Smooth muscle cell (in vitro differentiated cells): ENCODE measurements around the gene CAMK2B. TPM values are rescaled to one million over a fixed set of nuclear protein-coding genes. Genes with fewer than 3 reads are reported as not detected.

Source experiments
- DNase-seq: peaks from one replicate; lab custom pipeline; 2025; ENCODE audit not compliant: unreplicated experiment; lab: John Stamatoyannopoulos, UW
- H2AFZ ChIP-seq: fragments of 200-600 bp; sonication (generic); 2 replicates; pipeline ENCODE4 v1.6.0; 2016; ENCODE audit warnings: antibody characterized with exemption, low read depth, mild to moderate bottlenecking
- H3F3A ChIP-seq: fragments of 200-600 bp; sonication (generic); 2 replicates; pipeline ENCODE4 v1.6.0; 2017; ENCODE audit warnings: antibody characterized with exemption, low read depth
- H3K27ac ChIP-seq: fragments of 200-600 bp; sonication (generic); 2 replicates; pipeline ENCODE4 v1.5.1; 2016; ENCODE audit warnings: low read depth, mild to moderate bottlenecking
- H3K27me3 ChIP-seq: fragments of 200-600 bp; sonication (generic); 2 replicates; pipeline ENCODE4 v1.6.1; 2016; ENCODE audit warnings: low read depth, mild to moderate bottlenecking
- H3K36me3 ChIP-seq: fragments of 200-600 bp; sonication (generic); 2 replicates; pipeline ENCODE4 v1.5.1; 2016; ENCODE audit warnings: low read depth
- H3K4me1 ChIP-seq: fragments of 200-600 bp; sonication (generic); 2 replicates; pipeline ENCODE4 v1.5.1; 2016; ENCODE audit warnings: low read depth
- H3K4me2 ChIP-seq: fragments of 200-600 bp; sonication (generic); 2 replicates; pipeline ENCODE4 v1.6.0; 2016; ENCODE audit warnings: mild to moderate bottlenecking
- H3K4me3 ChIP-seq: fragments of 200-600 bp; sonication (generic); 2 replicates; pipeline ENCODE4 v1.5.1; 2016; ENCODE audit warnings: mild to moderate bottlenecking
- H3K79me2 ChIP-seq: fragments of 200-600 bp; sonication (generic); 2 replicates; pipeline ENCODE4 v1.6.0; 2016; ENCODE audit warnings: low read depth, mild to moderate bottlenecking
- H3K9ac ChIP-seq: fragments of 200-600 bp; sonication (generic); 2 replicates; pipeline ENCODE4 v1.6.0; 2016; ENCODE audit warnings: low read depth
- H3K9me3 ChIP-seq: fragments of 200-600 bp; sonication (generic); replicated peaks from 2 replicates; pipeline ENCODE4 v1.5.1; 2016; ENCODE audit warnings: low read depth
- H4K20me1 ChIP-seq: fragments of 200-600 bp; sonication (generic); 2 replicates; pipeline ENCODE4 v1.6.0; 2016; ENCODE audit warnings: low read depth
- CTCF ChIP-seq: fragments of 200-600 bp; sonication (generic); IDR thresholded peaks from 2 replicates; pipeline ENCODE4 v1.5.1; 2017; ENCODE audit warnings: borderline replicate concordance, mild to moderate bottlenecking, antibody characterized with exemption; ENCODE audit not compliant: insufficient read depth, poor library complexity, severe bottlenecking
- WGBS: methylation state at CpG from one replicate; pipeline ENCODE4 v1.1.7; 2016; ENCODE audit warnings: low lambda C conversion rate; 5-methylcytosine and 5-hydroxymethylcytosine counted together
- polyA plus RNA-seq: library from polyadenylated mRNA; unstranded; fragments of >200 nt; fragmentation: Nextera tagmentation; extraction: Ambion mirVana; gene quantifications from 2 replicates; pipeline ENCODE4 v1.2.1, GENCODE V29; 2016
- total RNA-seq: library from RNA; depleted of rRNA; stranded (reverse); fragments of >200 nt; gene quantifications from 2 replicates; pipeline ENCODE4 v1.2.3, GENCODE V29; 2014

The CAMK2B gene
- total and polyA plus RNA-seq, 2 experiments from 2014 or later, result not detected

GRCh38 chr7:44280636-44280992 is 44.8 kb downstream of the CAMK2B start:
- TF ChIP-seq CTCF, result no peak
- H3K4me3 ChIP-seq, result no peak overlapping the region
- no peaks in the 10 kb centered on the region for H3K27me3 ChIP-seq
- no peaks in the 10 kb centered on the region for H3K9me3 ChIP-seq
- DNase-seq, result no peak
- WGBS, result 92% methylated on average over 8 of the region's 8 CpGs
- no peaks in the 10 kb centered on the region for H3K79me2 ChIP-seq
- H3K27ac ChIP-seq, result no peak overlapping the region
- no peak overlapping the region for H2AFZ ChIP-seq
- H3K4me1 ChIP-seq, result peaks cover 11% of the 10 kb centered on the region
- no peak overlapping the region for H3K4me2 ChIP-seq
- no peaks in the 10 kb centered on the region for H4K20me1 ChIP-seq
- H3K9ac ChIP-seq, result no peak overlapping the region
- H3F3A ChIP-seq, result no peaks in the 10 kb centered on the region
- H3K36me3 ChIP-seq, result no peaks in the 10 kb centered on the region

- Histone ChIP-seq H3K27ac (no peak overlapping the region), H3K4me2 (no peak overlapping the region), H3K79me2 (no peaks in the 10 kb centered on the region), H3K9ac (no peak overlapping the region), H3K27me3 (no peaks in the 10 kb centered on the region), H4K20me1 (no peaks in the 10 kb centered on the region), H3K9me3 (no peaks in the 10 kb centered on the region), H3K36me3 (no peaks in the 10 kb centered on the region), H3F3A (no peaks in the 10 kb centered on the region), H2AFZ (no peak overlapping the region), H3K4me1 (peaks cover 14% of the 10 kb centered on the region), H3K4me3 (no peak overlapping the region)
- DNase-seq, result no peak
- 89% methylated on average over 15 of the region's 15 CpGs for WGBS
- no peak for TF ChIP-seq CTCF
These were observed 45.5 kb downstream of the CAMK2B start for GRCh38 chr7:44279731-44280505.

- no peaks in the 10 kb centered on the region for H3K36me3 ChIP-seq
- H3K9me3 ChIP-seq, result no peaks in the 10 kb centered on the region
- H3K27ac ChIP-seq, result no peak overlapping the region
- no peak for TF ChIP-seq CTCF
- H4K20me1 ChIP-seq, result no peaks in the 10 kb centered on the region
- no peak for DNase-seq
- no peaks in the 10 kb centered on the region for H3F3A ChIP-seq
- peaks cover 14% of the 10 kb centered on the region for H3K4me1 ChIP-seq
- no peak overlapping the region for H3K9ac ChIP-seq
- 82% methylated on average over 6 of the region's 6 CpGs for WGBS
- no peaks in the 10 kb centered on the region for H3K27me3 ChIP-seq
- no peak overlapping the region for H3K4me3 ChIP-seq
- H3K79me2 ChIP-seq, result no peaks in the 10 kb centered on the region
- H3K4me2 ChIP-seq, result no peak overlapping the region
- H2AFZ ChIP-seq, result no peak overlapping the region
These were observed 46.1 kb downstream of the CAMK2B start for GRCh38 chr7:44279286-44279685.

GRCh38 chr7:44278451-44279161 is 46.8 kb downstream of the CAMK2B start:
- no peaks in the 10 kb centered on the region for H3K79me2 ChIP-seq
- no peak overlapping the region for H3K9ac ChIP-seq
- DNase-seq, result no peak
- peaks cover 14% of the 10 kb centered on the region for H3K4me1 ChIP-seq
- 88% methylated on average over 9 of the region's 9 CpGs for WGBS
- no peaks in the 10 kb centered on the region for H3K9me3 ChIP-seq
- no peak overlapping the region for H3K27ac ChIP-seq
- no peak overlapping the region for H2AFZ ChIP-seq
- no peak overlapping the region for H3K4me2 ChIP-seq
- no peaks in the 10 kb centered on the region for H3K27me3 ChIP-seq
- no peak overlapping the region for H3K4me3 ChIP-seq
- no peak for TF ChIP-seq CTCF
- H3K36me3 ChIP-seq, result no peaks in the 10 kb centered on the region
- no peaks in the 10 kb centered on the region for H4K20me1 ChIP-seq
- no peaks in the 10 kb centered on the region for H3F3A ChIP-seq
